A549 treated with ZK216348 at 1 μM for 4 hours (cell line): ENCODE data around the gene IFI35. TPM values are rescaled to one million over a fixed set of nuclear protein-coding genes. Genes with fewer than 3 reads are reported as not detected.

ENCODE experiments used
- total RNA-seq: library from RNA; stranded (reverse); fragments of 200-300 nt; extraction: Qiagen RNA extraction; gene quantifications from 5 replicates; pipeline ENCODE4 v1.2.3, GENCODE V29; 2022; ENCODE audit warnings: low read depth

Gene IFI35
- 16.0 to 22.6 TPM (median 19.8 TPM) in 5 replicates for total RNA-seq

DNA sequence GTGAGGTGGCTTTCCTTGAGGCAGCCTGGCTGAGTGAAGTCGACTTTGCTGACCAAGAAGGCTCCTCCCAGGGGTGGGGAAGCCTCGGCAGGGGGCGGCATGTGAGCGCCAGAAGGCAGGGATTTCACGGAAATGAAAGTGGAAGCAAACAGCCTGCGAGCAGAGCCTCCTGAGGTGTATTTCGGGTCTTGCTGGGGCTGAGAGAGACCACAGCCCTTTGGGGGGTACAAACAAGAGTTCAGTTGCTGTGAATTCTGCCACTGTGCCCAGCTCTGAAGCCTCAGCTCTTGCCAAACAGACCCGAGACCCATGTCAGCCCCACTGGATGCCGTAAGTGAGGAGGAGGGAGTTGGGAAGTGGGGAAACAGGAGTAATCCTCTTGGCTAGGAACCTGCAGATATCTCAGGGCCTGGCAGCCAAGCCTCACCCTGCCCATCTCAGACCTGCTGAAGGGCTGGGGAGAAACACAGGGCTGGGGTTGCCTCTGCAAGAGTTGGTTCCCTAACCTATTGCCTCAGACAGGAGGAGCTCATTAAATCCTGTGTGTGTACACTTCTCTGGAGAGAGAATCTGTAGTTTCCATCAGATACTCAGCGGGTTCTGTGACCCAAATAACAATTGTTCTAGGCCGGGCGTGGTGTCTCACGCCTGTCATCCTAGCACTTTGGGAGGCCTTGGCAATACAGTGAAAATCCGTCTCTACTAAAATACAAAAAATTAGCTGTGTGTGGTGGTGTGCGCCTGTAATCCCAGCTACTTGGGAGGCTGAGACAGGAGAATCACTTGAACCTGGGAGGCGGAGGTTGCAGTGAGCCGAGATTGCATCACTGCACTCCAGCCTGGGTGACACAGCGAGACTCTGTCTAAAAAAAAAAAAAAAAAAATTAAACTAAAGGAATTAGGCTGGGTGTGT is at the start of gene IFI35:
TSS of gene IFI35 (plus strand) at position 146 of the 913 bp plus-strand sequence. CDS start at position 310, 164 bp downstream.

DNA sequence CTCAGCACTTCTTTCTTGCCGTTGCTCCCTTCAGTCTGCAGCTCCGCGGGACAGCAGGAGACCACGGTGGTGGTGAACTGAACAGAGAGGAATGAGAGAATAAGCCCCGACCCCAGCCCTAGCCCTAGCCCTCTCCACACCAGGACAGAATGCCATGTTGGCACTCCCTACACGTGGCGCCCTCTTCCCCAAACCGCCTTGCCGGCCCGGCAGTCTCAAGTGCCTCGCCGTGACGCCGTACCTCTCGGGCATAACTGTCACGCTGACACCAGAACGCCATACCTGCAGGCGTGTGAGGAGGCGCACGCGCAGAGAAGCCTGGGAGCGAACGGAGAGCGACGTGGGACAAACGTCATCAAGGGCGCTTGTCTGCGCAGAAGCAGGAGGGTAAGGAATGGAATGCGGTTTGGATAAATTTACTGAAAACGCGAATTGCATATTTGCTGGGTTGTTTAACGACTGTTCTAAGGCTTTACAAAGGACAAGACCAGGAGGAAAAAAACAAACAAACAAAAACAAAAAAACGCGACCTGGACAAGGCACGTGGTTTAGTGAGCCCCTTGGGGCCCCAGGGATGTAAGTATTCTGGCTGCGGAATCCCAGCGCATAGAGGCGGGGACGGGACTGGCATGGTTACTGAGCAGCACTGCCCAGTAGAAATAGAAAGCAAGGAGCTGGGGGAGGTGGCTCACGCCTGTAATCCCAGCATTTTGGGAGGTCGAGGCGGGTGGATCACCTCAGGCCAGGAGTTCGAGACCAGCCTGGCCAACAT is 42.2 kb upstream of the IFI35 start, which contains the start of gene AARSD1:
TSS of gene AARSD1 (minus strand) at position 294 of the 772 bp plus-strand sequence. CDS start at position 280, 14 bp downstream.

DNA sequence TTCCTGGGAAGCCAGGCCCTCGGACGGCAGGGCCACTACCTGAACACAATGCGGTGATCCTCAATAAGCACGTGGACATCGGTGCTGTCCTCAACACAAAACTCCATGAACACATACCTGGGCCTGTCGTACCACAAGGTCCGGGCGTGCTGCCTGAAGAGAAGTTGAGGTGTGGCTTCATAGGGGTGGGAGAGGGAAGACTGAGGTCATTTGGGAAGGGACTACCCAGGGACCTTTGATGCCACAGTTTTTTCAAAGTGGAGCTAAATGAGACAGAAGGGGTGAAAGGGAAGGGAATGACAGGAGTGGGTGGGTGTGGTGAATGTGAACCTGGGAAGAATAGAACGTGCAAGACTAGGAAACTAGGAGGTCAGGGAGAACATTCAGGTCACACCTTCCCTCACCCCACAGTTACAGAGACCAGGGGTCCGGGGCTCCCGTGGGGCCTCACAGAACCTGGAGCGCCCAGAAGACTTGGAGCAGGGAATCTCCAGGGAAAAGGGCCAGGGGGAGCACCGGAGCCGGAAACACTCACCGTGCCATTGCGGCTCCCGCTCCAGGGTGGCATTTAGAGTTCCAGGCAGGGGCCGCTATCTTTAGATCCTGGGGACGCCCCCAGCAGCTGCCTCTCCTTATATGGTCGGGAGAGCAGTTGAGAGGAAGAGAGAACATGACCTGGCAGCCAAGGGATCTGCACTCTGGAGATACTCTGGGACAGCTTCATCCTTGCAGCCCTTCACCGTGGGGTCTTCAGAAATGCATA is 26.9 kb upstream of the IFI35 start, which contains the start of gene PTGES3L:
TSS of gene PTGES3L (minus strand) at position 570 of the 763 bp plus-strand sequence. CDS start at position 543, 27 bp downstream.

DNA sequence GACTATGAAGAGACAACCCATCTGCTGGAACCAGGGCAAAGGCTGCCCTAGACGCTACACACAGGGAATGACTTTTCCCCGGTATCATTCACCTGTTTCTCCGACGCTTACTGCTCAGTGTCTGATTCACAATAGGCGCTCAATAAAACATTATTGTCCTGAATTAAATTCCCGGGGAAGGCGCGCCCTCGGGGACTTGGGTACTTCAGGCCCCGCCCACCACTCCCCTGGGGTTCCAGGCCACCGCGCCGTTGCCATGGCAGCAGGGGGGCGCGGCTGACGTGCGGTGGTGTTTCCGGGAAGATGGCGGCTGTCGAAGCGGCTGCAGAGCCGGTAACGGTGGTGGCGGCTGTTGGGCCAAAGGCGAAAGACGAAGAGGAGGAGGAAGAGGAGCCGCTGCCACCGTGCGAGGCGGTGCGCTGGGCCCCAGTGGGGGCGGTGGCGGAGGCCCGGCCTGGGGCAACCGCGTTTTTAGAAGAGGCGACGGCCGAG is 26.3 kb upstream of the IFI35 start, which contains the start of gene RUNDC1:
TSS of gene RUNDC1 (plus strand) at position 292 of the 492 bp plus-strand sequence. CDS start at position 304, 12 bp downstream.

DNA sequence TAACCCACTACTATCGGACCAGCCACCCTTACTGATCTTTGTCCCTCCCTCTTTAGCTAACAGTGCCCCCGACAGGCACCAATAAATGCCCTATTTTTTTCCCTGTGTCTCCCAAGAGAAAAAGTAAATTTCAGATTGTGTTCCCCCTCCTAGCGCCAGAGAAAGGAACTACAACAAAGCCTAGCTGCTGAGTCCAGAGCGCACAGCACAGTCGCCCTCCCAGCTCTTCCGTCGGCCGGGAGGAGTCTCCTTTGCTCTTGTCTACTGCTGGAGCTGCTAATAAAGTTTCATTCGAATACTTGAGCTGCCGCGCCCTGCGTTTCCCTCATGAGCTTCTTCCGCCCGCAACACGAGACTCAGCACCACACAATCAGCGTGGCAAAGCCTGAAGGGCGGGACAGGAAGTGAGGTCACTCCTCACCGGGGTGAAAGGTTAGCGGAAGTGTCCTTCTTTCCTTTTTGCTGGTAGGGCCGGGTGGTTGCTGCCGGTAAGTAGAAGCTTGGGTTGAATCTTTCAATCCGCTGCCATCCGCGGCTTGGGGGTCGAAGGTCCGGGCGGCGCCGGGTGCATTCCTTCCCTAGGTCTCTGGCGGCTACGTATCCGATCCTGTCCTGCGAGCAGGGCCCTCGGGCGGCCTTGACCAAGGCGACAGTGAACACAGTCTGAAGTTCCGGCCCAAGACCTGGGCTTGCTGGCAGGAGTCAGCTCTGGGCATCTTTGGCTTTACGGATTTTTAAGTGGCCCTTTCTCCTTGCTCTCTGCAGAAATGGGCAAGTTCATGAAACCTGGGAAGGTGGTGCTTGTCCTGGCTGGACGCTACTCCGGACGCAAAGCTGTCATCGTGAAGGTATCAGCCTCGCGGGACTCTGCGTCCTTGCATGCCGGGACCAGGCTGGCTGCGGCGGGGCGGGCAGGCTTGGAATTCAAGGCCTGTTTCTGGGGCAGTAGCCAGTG is 8.3 kb upstream of the IFI35 start, which contains the start of gene RPL27:
TSS of gene RPL27 (plus strand) at position 436 of the 955 bp plus-strand sequence. CDS start at position 768, 332 bp downstream.

DNA sequence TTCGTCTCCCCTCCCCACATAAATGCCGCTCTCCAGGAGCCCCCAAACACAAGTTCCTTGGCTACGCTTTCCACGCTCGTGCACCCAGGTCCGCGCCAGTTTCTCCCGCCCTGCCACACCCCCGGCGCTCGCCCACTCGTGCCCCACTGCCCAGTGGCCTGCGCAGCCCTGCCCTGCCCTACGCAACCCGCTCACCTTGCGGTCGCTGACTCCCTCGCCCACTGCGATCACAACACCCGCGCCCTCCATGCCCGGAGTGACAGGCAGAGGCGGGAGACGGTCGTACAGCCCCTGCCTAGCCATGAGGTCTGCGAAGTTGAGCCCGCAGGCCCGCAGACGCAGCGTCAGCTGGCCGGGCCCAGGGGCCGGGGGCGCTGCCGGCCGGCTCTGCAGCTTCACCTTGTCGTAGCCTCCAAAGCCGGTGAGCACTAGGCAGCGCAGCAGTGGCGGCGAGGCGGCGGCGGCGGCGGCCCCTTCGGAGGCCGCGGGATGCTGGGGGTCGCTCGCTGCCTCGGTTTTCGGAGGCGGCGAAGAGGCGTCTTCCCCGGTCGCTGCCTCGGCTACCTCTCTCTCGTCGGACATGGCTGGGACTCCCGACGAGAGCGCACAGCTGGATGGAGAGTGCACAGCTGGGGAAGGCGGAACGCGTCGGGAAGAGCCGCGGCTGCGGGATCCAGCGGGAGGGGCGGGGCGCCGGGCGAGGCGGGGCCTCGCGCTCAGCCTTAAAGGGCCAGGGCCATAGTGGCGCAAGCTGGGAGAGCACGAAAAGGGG is 15.3 kb downstream of the IFI35 start, which contains the start of gene VAT1:
TSS of gene VAT1 (minus strand) at position 645 of the 772 bp plus-strand sequence. CDS start at position 582, 63 bp downstream.

DNA sequence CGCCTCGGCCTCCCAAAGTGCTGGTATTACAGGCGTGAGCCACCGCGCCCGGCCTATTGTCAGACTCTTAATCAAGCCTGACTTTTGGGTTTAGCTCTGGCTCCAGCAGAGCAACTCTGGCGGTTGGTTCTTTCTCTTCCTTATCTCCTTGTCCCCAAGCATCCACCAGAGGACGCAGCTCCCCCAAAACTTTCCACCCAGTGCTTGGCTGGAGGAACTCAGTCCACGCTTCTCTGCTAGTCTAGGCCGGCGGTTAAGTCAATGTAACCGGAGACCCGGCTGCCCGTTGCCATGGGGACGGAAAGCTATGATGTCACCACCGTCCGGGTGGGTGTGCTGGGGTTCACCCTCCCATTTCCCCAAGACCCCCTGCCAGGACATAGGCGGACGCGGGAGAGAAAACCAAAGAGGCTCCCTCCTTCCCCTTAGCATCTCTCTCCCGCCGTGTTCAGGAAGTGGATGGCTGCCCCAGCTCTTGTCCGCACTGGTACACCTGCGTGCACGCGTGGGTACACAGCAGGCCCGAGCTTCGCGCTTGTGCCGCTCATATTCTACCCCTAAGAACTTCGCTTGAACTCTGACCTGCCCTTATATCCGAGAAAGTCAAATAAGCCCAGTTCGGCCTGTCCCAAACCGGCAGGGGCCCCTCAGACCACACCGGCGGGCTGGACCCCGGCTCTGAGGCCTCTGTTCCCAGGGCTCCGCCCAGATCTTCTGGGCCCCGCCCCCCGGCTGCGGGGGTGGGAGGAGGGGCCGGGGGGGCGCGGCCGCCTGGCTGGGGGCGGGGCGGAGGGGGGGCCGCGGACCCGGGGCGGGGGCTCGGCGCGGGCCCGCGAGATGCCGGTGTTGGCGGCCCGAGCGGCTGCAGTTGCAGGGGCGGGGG is 18.1 kb downstream of the IFI35 start, which contains the start of gene RND2:
TSS of gene RND2 (plus strand) at position 825 of the 883 bp plus-strand sequence. CDS start 117 bp downstream, outside the sequence.

Other genes starting within 250 kb of the IFI35 start
- gene RAMP2, start 245.6 kb upstream of the IFI35 start, total RNA-seq: 0.74 to 1.3 TPM (median 0.88 TPM) in 4 of 5 replicates, not detected in the other
- gene VPS25, start 233.3 kb upstream of the IFI35 start, total RNA-seq: 118 to 129 TPM (median 121 TPM) in 5 replicates
- gene WNK4, start 226.2 kb upstream of the IFI35 start, total RNA-seq: 0.47 to 2.3 TPM (median 1.7 TPM) in 5 replicates
- gene COA3, start 208.1 kb upstream of the IFI35 start, total RNA-seq: 92.1 to 146 TPM (median 129 TPM) in 5 replicates
- 0.18 TPM in 1 of 5 replicates, not detected in the others for gene CNTD1, start 207.9 kb upstream of the IFI35 start, total RNA-seq
- gene BECN1, start 182.5 kb upstream of the IFI35 start, total RNA-seq: 73.4 to 105 TPM (median 80.8 TPM) in 5 replicates
- gene PSME3, start 173.4 kb upstream of the IFI35 start, total RNA-seq: 235 to 258 TPM (median 245 TPM) in 5 replicates
- gene AOC2, start 162.2 kb upstream of the IFI35 start, total RNA-seq: 1.1 to 2.5 TPM (median 1.9 TPM) in 5 replicates
- gene AOC3, start 155.6 kb upstream of the IFI35 start, total RNA-seq: 1.1 to 2.5 TPM (median 1.2 TPM) in 5 replicates
- not detected in 5 replicates for gene G6PC1, start 106.0 kb upstream of the IFI35 start, total RNA-seq
- 55.2 to 67.7 TPM (median 59.1 TPM) in 5 replicates for gene AARSD1, start 42.3 kb upstream of the IFI35 start, total RNA-seq
- 0.69 to 1.2 TPM (median 0.74 TPM) in 5 replicates for gene PTGES3L, start 26.7 kb upstream of the IFI35 start, total RNA-seq
- gene RUNDC1, start 26.2 kb upstream of the IFI35 start, total RNA-seq: 18.0 to 23.7 TPM (median 21.3 TPM) in 5 replicates
- gene RPL27, start 8.4 kb upstream of the IFI35 start, total RNA-seq: 2,630 to 3,512 TPM (median 2,993 TPM) in 5 replicates
- gene VAT1, start 15.6 kb downstream of the IFI35 start, total RNA-seq: 202 to 253 TPM (median 231 TPM) in 5 replicates
- 0.13 to 0.25 TPM (median 0.16 TPM) in 4 of 5 replicates, not detected in the other for gene RND2, start 18.4 kb downstream of the IFI35 start, total RNA-seq
- gene BRCA1, start 118.6 kb downstream of the IFI35 start, total RNA-seq: 25.7 to 31.2 TPM (median 28.2 TPM) in 5 replicates
- 31.8 to 47.2 TPM (median 41.3 TPM) in 5 replicates for gene NBR1, start 164.4 kb downstream of the IFI35 start, total RNA-seq
- gene TMEM106A, start 205.1 kb downstream of the IFI35 start, total RNA-seq: 0.80 to 1.8 TPM (median 0.97 TPM) in 5 replicates
- gene CCDC200, start 221.8 kb downstream of the IFI35 start, total RNA-seq: not detected in 5 replicates
- gene RNU2-1, start 227.2 kb downstream of the IFI35 start, total RNA-seq: not detected in 5 replicates